K562 (cell line): ENCODE measurements around the gene TEX14. TPM values are rescaled to one million over a fixed set of nuclear protein-coding genes. Genes with fewer than 3 reads are reported as not detected.

ENCODE experiments used
- BRCA1 ChIP-seq, 2 experiments: fragments of 450-650 bp in 1 of 2; sonication (generic) in 1 of 2; formaldehyde crosslinking in 1 of 2; IDR thresholded peaks; 2 replicates each; pipeline versions ENCODE4 v1.5.0 to v1.6.1; 2017 to 2020; ENCODE audit warnings: mild to moderate bottlenecking in 1 of 2, missing genetic modification reagents in 1 of 2
- FOXA3 ChIP-seq, 2 experiments: fragments of 450-650 bp in 1 of 2; sonication (generic) in 1 of 2; formaldehyde crosslinking; IDR thresholded peaks in 1 of 2; conservative IDR thresholded peaks in 1 of 2; 2 replicates each; pipeline versions ENCODE4 v1.4.0 to v1.8.0; 2020 to 2022; ENCODE audit warnings: mild to moderate bottlenecking in 2 of 2, missing genetic modification reagents in 1 of 2
- GTF2F1 ChIP-seq: IDR thresholded peaks from 2 replicates; pipeline ENCODE4 v1.6.1; 2011; ENCODE audit warnings: low read depth, low read length, improper control_type of control experiment
- HCFC1 ChIP-seq: IDR thresholded peaks from 2 replicates; pipeline ENCODE4 v1.6.1; 2012; ENCODE audit warnings: low read depth, low read length, improper control_type of control experiment
- NFIC ChIP-seq: fragments of 450-650 bp; IDR thresholded peaks from 2 replicates; pipeline ENCODE4 v1.6.1; 2017; ENCODE audit warnings: mild to moderate bottlenecking, inconsistent platforms
- PCBP1 ChIP-seq: fragments of 200-400 bp; formaldehyde crosslinking; IDR thresholded peaks from 2 replicates; pipeline ENCODE4 v1.6.1; 2018; ENCODE audit warnings: mild to moderate bottlenecking, low read depth, low read length; ENCODE audit not compliant: poor library complexity, severe bottlenecking
- PHF21A ChIP-seq: fragments of 450-650 bp; IDR thresholded peaks from 2 replicates; pipeline ENCODE4 v1.6.1; 2017; ENCODE audit warnings: low read depth, borderline replicate concordance
- POLR2A ChIP-seq: fragments of 450-650 bp; conservative IDR thresholded peaks from 2 replicates; pipeline ENCODE4 v1.6.1; 2016
- RBBP5 ChIP-seq: fragments of 200-600 bp; sonication (generic); IDR thresholded peaks from 2 replicates; pipeline ENCODE4 v1.6.1; 2012; ENCODE audit warnings: borderline replicate concordance, mild to moderate bottlenecking, low read length, control low read depth, inconsistent platforms; ENCODE audit not compliant: insufficient read depth, poor library complexity, severe bottlenecking
- SREBF1 ChIP-seq: fragments of 150-350 bp; IDR thresholded peaks from 2 replicates; pipeline ENCODE4 v1.6.1; 2014; ENCODE audit warnings: antibody characterized with exemption, low read depth, low read length, borderline replicate concordance
- TBP ChIP-seq: optimal IDR thresholded peaks from 2 replicates; pipeline ENCODE3; 2011; ENCODE audit warnings: low read depth, low read length, improper control_type of control experiment
- ZFP30 ChIP-seq: fragments of 250-450 bp; sonication (Bioruptor Pico); IDR thresholded peaks from 2 replicates; pipeline ENCODE4 v1.8.0; 2022; ENCODE audit warnings: moderate library complexity, mild to moderate bottlenecking, inconsistent platforms, borderline replicate concordance
- ZNF75A ChIP-seq: fragments of 450-650 bp; formaldehyde crosslinking; IDR thresholded peaks from 2 replicates; pipeline ENCODE4 v1.4.0; 2020; ENCODE audit warnings: mild to moderate bottlenecking
- polyA plus RNA-seq, 8 experiments: library from polyadenylated mRNA; depleted of rRNA in 4 of 8; stranded (reverse) in 5 of 8; unstranded in 3 of 8; fragments of >200 nt; fragmentation: Nextera tagmentation in 2 of 8; fragmentation: Illumina TruSeq in 1 of 8; extraction: Ambion mirVana in 2 of 8; extraction: Trizol in 1 of 8; gene quantifications; 2 replicates each; pipeline versions ENCODE4 v1.2.1 to v1.2.3, GENCODE V29; 2011 to 2014; ENCODE audit warnings: inconsistent platforms in 1 of 8, missing spikeins in 1 of 8
- total RNA-seq, 7 experiments: library from RNA; depleted of rRNA in 6 of 7; stranded (reverse); fragments of >200 nt in 6 of 7; fragmentation: Illumina TruSeq in 2 of 7; extraction: Trizol in 2 of 7; gene quantifications; 2 replicates each; pipeline versions ENCODE4 v1.2.1 to v1.2.3, GENCODE V29; 2011 to 2021; ENCODE audit warnings: low replicate concordance in 1 of 7
- TF ChIP-seq, protein P1 (sequence below), 2 experiments: fragments of 150-350 bp in 1 of 2; IDR thresholded peaks; 2 replicates each; pipeline ENCODE4 v1.6.1; 2012 to 2016; ENCODE audit warnings: low read depth in 2 of 2, low read length in 2 of 2, mild to moderate bottlenecking in 1 of 2, moderate library complexity in 1 of 2
- TF ChIP-seq, protein P2 (sequence below), 2 experiments: fragments of 450-650 bp; IDR thresholded peaks; 2 replicates each; pipeline ENCODE4 v1.6.1; 2018; ENCODE audit warnings: mild to moderate bottlenecking in 2 of 2, low read depth in 1 of 2; ENCODE audit not compliant: partially characterized antibody in 2 of 2

TEX14 gene
- total and polyA plus RNA-seq, 9 of the 15 experiments (the other 6 are each of a cell fraction or from before 2014, with no cell fraction given) = 0.05 to 0.12 (median 0.09) TPM; not detected in 1

DNA sequence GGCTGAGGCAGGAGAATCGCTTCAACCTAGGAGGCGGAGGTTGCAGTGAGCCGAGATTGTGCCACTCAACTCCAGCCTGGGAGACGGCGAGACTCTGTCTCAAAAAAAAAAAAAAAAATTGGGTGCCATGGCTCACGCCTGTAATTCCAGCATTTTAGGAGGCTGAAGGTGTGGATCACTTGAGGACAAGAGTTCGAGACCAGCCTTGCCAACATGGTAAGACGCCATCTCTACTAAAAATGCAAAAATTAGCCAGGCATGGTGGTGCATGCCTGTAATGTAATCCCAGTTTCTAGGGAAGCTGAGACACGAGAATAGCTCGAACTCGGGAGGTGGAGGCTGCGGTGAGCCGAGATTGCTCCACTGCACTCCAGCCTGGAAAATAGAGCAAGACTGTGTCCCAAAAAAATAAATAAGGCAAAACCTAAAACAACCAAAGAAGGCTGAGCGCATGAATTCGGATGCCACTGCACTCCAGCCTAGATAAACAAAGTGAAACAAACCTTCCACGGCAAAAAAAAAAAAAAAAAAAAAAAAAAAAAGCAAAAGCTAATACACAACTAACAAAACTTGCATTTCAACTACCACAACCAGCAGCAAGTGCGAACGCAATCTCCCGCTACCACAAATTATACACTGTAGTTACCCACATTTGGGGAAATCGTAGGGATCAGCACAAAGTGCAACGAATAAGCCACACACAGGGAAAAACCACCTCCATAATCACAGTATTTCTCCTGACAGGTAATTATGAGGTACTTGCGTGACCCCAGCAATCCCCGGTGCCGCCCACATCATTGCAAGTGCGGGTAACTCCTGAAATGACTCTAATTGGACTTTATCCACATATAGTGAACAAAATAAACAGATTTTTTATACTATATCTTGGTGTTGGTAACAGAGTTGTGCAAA lies 25.6 kb downstream of the TEX14 start (continued):
- TF ChIP-seq PHF21A (no peak), SREBF1 (no peak), TBP (no peak), ZFP30 (no peak), ZNF75A (no peak), RBBP5 (no peak), NFIC (no peak), FOXA3 (CRISPR knock-in tag; conservative IDR thresholded peaks at IDR 0.05 in 1 of 2, IDR thresholded peaks at IDR 0.05 in 1 of 2) (no peak), POLR2A (peak; percentile 98), PCBP1 (no peak), GTF2F1 (peak; percentile 90), HCFC1 (no peak), BRCA1 (IDR thresholded peaks at IDR 0.05) (no peak), BRCA1 (CRISPR knock-in tag; IDR thresholded peaks at IDR 0.05) (no peak)
- TF ChIP-seq, protein P1, sequence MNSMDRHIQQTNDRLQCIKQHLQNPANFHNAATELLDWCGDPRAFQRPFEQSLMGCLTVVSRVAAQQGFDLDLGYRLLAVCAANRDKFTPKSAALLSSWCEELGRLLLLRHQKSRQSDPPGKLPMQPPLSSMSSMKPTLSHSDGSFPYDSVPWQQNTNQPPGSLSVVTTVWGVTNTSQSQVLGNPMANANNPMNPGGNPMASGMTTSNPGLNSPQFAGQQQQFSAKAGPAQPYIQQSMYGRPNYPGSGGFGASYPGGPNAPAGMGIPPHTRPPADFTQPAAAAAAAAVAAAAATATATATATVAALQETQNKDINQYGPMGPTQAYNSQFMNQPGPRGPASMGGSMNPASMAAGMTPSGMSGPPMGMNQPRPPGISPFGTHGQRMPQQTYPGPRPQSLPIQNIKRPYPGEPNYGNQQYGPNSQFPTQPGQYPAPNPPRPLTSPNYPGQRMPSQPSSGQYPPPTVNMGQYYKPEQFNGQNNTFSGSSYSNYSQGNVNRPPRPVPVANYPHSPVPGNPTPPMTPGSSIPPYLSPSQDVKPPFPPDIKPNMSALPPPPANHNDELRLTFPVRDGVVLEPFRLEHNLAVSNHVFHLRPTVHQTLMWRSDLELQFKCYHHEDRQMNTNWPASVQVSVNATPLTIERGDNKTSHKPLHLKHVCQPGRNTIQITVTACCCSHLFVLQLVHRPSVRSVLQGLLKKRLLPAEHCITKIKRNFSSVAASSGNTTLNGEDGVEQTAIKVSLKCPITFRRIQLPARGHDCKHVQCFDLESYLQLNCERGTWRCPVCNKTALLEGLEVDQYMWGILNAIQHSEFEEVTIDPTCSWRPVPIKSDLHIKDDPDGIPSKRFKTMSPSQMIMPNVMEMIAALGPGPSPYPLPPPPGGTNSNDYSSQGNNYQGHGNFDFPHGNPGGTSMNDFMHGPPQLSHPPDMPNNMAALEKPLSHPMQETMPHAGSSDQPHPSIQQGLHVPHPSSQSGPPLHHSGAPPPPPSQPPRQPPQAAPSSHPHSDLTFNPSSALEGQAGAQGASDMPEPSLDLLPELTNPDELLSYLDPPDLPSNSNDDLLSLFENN (IDR thresholded peaks at IDR 0.05; ENCODE audit: low read depth in 2 of 2, low read length in 2 of 2) = peak in 1 of 2 experiments; percentile 93; a peak in 2 of 4 replicates
- TF ChIP-seq, protein P2, sequence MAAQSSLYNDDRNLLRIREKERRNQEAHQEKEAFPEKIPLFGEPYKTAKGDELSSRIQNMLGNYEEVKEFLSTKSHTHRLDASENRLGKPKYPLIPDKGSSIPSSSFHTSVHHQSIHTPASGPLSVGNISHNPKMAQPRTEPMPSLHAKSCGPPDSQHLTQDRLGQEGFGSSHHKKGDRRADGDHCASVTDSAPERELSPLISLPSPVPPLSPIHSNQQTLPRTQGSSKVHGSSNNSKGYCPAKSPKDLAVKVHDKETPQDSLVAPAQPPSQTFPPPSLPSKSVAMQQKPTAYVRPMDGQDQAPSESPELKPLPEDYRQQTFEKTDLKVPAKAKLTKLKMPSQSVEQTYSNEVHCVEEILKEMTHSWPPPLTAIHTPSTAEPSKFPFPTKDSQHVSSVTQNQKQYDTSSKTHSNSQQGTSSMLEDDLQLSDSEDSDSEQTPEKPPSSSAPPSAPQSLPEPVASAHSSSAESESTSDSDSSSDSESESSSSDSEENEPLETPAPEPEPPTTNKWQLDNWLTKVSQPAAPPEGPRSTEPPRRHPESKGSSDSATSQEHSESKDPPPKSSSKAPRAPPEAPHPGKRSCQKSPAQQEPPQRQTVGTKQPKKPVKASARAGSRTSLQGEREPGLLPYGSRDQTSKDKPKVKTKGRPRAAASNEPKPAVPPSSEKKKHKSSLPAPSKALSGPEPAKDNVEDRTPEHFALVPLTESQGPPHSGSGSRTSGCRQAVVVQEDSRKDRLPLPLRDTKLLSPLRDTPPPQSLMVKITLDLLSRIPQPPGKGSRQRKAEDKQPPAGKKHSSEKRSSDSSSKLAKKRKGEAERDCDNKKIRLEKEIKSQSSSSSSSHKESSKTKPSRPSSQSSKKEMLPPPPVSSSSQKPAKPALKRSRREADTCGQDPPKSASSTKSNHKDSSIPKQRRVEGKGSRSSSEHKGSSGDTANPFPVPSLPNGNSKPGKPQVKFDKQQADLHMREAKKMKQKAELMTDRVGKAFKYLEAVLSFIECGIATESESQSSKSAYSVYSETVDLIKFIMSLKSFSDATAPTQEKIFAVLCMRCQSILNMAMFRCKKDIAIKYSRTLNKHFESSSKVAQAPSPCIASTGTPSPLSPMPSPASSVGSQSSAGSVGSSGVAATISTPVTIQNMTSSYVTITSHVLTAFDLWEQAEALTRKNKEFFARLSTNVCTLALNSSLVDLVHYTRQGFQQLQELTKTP (IDR thresholded peaks at IDR 0.05; ENCODE audit: low read depth in 1 of 2, partially characterized antibody in 2 of 2) = no peak
